H54 (cell line): ENCODE measurements around the gene NTSR1.

Experiments used
- DNase-seq: peaks from one replicate; pipeline ENCODE4 v3.0.0; 2011; ENCODE audit warnings: low spot score, mixed read lengths; ENCODE audit not compliant: insufficient read length
- FAIRE-seq: peaks from 3 replicates; lab custom pipeline; 2011; peaks lifted over from hg19 to GRCh38; lab: Jason Lieb, UNC
- POLR2A ChIP-seq: IDR thresholded peaks from 2 replicates; pipeline ENCODE4 v1.6.1; 2011; ENCODE audit warnings: low read depth, mild to moderate bottlenecking, low read length

The NTSR1 gene

DNA sequence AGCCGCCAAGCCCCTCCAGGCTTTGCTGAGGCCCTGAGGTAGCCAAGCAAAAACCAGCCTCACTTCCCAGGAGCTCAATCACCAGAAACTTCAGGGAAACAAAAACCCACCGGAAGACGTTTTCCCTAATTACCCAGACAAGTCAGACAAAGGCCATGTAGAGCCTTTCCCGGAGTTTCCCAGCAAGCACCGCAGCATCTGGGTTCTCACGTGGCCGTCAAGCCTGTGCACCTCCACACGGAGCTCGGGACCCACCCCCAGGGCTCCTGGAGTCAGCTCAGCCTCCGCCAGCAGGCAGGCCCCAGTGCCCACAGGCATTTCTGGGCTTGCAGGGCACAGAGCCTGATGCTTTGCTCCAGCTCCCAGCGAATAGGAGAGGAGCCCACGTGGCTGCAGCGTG is 77.5 kb downstream of the NTSR1 start:
- no peak for TF ChIP-seq POLR2A
- FAIRE-seq (no peak), DNase-seq (no peak)

DNA sequence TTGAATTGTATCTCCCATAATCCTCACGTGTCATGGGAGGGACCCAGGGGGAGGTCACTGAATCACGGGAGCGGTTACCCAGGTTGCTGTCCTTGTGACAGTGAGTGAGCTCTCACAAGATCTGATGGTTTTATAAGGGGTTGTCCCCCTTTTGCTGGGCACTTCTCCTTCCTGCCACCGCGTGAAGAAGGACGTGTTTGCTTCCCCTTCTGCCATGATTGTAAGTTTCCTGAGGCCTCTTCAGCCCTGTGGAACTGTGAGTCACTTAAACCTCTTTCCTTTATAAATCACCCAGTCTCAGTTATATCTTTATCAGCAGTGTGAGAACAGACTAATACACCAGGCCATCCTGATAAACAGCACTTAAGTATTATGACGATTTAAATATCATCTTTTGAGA is 78.7 kb downstream of the NTSR1 start:
- DNase-seq (no peak), FAIRE-seq (no peak)
- no peak for TF ChIP-seq POLR2A

DNA sequence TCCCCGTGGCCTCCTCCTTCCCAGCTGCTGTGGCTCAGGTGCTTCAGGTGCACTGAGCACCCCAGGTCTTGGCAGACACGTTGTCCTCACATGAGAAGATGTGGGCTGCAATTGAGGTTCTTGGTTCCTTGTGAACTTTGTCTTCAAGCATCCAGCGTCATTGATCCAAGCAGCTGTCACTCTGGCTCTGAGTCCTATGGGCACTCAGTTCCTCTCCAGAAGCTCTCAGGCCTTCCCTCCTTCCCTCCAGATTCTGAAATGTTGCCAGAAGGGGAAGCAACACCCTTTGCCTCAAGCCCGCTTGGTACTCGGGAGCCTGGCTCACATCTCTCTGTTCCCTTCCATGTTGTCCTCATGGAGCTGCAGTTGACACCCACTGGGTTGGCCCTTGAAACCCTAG is 79.2 kb downstream of the NTSR1 start:
- no peak for DNase-seq
- no peak for TF ChIP-seq POLR2A
- FAIRE-seq = no peak

DNA sequence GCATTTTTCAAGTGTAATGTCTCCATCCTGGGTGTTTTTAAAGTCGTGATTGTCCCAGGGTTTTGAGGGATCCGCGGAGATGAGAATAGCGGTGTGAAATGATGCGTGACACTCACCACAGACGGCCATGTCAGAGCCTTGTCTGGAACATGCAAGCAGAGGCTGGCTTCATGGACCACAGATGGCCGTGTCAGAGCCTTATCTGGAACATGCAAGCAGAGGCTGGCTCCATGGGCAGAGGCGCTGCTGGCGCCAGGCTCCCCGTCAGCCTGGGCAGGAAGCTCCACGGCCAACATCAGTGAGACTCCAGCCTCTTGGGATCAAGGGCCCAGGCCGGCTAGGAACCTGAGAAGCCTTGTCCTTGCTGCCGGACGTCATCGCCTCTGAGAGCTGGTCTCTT is 80.0 kb downstream of the NTSR1 start:
- DNase-seq (no peak), FAIRE-seq (no peak)
- TF ChIP-seq POLR2A = no peak

DNA sequence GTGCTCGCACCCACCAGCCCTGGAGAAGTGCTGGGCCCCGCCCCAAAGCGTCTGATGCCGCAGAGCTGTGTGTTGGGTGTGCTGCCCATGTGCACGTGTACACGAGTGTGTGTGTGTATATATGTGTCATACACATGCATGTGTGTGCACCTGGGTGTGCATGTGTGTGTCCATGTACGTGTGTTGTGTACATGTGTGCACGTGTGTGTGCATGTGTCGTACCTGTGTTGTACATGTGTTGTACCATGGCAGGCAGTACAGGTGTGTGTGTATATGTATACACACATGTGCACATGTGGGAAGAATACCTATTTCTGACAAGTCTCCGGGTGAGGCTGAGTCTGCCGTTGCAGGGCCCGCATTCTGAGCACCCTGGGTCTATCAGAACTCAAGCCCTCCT is 81.4 kb downstream of the NTSR1 start:
- no peak for TF ChIP-seq POLR2A
- FAIRE-seq (no peak), DNase-seq (no peak)

DNA sequence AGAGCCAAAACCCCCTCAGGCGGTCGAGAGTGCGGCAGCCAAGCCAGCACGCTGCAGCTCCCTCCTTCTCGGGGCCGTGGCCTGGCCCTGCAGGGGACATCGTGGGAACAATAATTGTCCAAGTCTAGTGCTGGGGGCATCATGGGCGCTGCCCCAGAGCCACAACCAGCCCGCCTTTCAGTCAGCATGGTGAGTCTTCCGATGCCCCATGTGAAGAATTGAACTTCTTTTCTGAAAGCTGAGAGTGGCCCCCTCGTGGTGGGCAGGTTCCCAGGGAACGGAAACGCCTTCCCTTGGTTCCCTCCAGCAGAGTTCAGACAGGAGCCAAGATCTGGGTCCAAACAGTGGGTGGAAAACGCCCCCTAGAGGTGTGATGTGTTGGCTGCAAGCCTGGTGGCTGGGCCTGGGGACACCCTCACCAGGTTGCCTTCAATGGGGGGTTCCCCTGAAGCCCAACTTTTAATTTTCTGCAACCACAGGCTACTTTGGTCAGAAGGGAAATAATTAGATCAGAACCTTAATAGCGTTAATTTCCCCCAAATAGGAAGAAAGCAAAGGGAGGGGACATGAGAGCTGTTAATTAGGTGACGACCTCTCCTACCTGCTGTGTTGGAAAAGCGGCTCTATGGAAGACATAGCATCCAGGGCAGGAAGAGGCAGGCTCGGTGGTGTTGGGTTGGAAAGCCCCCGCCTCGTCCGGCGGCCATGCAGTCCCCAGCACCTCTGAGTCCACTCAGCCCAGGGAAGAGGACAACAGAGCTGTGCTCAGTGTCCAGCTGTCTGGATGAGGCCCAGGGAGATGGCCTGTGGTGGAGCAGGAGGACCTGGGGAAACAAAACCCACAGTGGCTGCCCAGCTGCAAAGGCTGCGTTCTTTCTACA is 82.9 kb downstream of the NTSR1 start:
- FAIRE-seq (no peak), DNase-seq (peak; percentile 90)

DNA sequence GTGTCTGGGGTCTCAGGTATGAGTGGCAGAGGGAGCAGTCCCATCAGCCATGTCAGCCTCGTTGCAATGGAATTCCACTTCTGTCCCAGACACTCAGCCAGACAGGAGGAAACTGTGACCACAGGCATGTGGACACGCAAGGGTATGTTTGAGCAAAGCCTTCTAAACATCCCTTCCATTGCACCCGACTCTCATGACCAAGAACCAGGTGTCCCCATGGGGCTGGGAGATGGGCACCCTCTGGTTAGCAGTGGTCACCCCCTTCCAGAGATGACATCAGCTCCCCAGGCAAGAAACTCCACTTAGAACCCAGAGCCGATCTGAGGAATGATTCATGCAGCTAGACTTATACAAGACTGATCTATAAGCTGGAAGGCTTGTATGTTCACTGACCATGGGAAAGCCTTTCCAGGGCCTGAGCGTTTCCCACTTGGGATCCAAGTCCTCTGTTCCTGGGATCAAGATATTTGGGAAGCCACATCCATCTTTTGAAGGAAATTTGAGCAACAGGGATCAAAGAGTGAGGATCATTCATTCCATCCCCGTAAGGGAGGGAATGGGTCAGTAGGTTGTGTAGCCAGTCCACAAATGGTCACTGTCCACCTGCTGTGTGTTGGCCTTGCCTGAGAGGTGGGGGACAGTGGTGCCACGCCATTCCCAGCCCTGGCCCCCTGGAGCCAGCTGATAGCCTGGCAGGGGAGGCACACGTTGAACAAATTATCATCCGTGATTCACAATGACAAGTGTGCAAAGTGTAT is 83.7 kb downstream of the NTSR1 start:
- DNase-seq = peak; percentile 72
- TF ChIP-seq POLR2A = no peak
- FAIRE-seq = no peak

More for the DNA sequence above, 82.9 kb downstream of the NTSR1 start:
- TF ChIP-seq POLR2A = no peak

DNA sequence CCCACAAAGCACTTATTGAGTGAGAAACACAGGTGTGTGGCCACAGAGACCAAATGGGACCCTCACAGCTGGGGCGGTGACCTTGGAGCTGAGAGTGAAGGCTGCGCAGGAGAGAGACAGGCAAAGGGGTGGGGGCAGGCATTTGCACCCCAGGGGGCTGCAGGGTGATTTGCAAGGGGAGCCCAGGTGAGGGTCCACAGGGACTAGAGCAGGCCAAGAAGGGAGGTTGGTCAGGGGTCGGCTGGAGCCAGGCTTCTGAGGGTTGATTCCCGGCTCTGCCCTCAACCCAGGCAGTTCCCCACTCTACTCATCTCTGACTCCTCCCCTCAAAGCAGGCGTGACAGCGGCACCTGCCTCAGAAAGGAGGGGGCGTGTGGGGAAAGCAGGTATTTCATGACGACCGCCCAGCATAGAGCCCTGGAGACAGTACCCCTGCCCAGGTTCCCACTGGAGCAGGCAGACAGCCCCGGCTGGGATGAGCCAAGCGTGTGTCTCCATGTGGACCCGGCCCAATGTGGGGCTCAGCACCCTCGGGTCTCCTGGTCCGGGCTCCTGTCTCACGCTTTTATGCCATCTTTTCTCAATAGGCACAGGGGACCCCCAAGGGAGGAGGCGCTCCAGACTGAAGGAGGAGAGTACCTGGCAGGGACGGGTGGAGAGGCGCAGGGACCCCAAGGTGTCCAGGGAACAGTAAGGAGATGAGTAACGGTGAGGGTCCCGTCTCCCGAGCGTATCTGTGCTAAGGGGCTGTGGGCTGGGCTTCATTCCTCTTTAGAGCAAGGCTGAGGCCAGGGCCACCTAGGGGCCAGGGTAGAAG is 84.5 kb downstream of the NTSR1 start:
- no peak for DNase-seq
- TF ChIP-seq POLR2A = no peak
- FAIRE-seq = no peak

DNA sequence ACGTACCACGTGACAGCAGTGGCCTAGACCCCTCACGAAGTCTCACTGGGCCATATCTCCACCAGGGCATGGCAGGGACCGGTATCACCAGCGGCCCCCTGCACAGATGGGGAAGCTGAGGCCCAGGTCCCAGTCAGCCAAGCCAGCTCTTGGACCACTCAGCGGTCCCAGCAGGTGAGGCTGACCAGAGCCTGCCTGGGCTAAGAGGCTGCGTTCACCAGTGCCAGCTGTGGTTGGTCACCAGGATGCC is 85.0 kb downstream of the NTSR1 start:
- TF ChIP-seq POLR2A = no peak
- no peak for DNase-seq
- FAIRE-seq = no peak

DNA sequence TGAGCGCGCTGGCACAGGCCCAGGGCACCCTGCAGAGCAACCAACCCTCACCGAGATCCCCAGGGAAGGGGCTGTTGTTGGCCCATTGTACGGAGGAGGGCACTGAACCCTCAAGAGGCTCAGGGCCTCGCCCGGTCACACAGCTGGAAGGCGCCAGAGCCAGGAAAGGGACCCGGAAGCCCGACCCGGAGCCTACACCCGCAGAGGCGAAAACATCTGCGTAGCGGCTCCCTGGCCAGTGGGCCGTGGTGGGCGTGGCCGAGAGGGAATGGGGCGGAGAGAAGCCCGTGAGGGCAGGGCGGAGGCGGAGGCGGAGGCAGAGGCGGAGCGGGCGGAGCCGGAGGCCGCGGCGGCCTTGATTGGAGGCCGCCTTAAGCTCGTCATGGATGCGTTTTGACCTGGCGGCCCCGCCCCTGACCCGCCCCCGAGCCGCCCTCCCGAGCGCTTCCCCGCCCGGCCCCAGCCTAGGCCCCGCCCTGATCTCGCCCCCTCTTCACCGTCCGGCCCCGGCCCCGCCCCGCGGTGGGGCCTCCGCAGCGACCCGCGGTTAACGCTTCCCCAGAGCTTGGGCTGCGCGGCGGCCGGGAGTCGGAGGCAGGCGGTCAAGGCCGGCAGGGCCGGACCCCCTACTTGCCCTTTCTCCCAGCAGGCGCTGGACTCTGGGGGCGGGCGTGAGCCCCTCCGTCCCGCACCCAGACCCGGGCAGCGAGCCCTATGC is 85.5 kb downstream of the NTSR1 start:
- peak; percentile 77 for TF ChIP-seq POLR2A
- FAIRE-seq = no peak

DNA sequence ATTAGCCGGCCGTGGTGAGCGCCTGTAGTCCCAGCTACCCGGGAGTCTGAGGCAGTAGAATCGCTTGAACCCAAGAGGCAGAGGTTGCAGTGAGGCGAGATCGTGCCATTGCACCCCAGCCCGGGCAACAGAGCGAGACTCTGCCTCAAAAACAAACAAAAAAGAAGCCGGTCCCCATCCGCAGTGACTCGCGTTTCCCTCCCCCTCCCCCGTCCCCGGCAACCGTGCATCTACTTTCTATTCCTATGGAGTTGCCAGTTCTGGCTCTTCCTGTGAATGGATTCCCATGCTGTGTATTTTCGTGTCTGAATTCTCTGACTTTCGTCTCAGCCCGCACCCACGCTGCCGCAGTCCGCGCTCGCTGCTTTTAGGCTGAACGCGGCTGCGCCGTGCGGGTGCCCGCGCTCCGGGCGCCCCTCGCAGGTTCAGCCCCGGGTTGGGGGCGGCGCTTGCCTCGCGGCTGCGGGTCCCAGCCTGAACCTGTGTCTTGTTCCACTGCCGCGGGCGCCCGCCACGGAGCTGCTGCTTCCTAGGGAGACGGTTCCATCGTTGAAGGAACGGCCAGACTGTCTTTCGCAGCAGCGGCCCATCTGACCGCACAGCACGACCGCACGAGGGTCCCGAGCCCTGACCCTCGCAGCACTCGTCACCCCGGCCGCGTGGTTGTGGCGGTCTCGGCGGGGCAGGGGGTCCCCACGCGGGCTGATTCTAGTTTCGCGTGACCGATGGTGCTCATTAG is 86.6 kb downstream of the NTSR1 start:
- FAIRE-seq = no peak
- DNase-seq = peak; percentile 69
- TF ChIP-seq POLR2A = peak; percentile 63

More for the DNA sequence above, 85.5 kb downstream of the NTSR1 start:
- DNase-seq = peak; percentile 96

DNA sequence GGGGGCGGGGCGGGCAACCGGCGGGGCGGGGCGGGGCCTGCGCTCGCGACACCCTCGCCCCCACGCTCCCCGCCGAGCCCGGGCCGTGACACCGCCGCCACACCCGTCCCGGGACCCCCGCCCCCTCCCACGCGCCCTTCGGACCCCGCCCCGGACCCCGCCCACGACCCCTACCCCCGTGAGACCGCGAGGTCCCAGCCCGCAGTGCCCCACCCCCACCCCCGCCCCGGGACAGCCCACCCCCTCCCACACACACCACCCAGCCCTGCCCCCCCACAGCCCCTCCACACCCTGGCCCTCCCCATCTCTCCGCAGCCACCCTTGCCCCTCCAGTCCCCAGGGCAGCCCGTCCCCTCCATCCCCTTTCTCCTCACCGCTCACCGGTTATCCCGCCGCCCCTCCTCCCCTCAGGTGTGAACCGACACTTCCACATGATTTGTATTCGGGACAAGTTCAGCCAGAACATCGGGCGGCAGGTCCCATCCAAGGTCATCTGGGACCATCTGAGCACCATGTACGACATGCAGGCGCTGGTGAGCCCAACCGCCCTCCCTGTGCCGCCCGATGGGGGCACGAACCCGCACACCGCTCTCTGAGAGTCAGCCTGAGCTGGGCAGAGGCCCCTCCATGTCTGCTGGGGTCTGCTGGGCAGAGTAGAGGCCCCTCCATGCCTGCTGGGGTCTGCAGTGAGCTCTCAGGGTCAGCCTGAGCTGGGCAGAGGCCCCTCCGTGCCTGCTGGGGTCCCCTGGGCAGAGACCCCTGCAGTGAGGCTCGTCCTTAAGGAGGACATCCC is 88.3 kb downstream of the NTSR1 start:
- no peak for FAIRE-seq
- no peak for DNase-seq
- no peak for TF ChIP-seq POLR2A
